ENCODE measurements around the gene CBS. TPM values are rescaled to one million over a fixed set of nuclear protein-coding genes. Genes with fewer than 3 reads are reported as not detected.

Gene CBS
- total and polyA plus RNA-seq, 7 donors: 7.5 to 16.0 (median 8.8) TPM

- H3K27me3 ChIP-seq: no peaks in the 10 kb centered on the region
- H3K4me3 ChIP-seq: no peak overlapping the region
- H3K27ac ChIP-seq: no peak overlapping the region
- no peaks in the 10 kb centered on the region for H3K4me1 ChIP-seq
- DNase-seq: no peak
- no peaks in the 10 kb centered on the region for H3K9me3 ChIP-seq
- intact Hi-C loops (cut with DNase I): no loop called here
- no peak for TF ChIP-seq POLR2AphosphoS5 (IDR thresholded peaks at IDR 0.05)
- no peak for TF ChIP-seq EP300 (IDR thresholded peaks at IDR 0.05)
- 90 to 93% methylated on average over 27 of the region's 27 CpGs for WGBS, 2 donors
- H3K36me3 ChIP-seq: peaks cover 0 to 83% (median 33%) of the 10 kb centered on the region in 4 donors
These were observed 47.5 kb downstream of the CBS start for GRCh38 chr21:43027846-43028731.

GRCh38 chr21:43025636-43026180 is 49.9 kb downstream of the CBS start:
- Histone ChIP-seq H3K27ac (no peak overlapping the region), H3K4me3 (no peak overlapping the region), H3K9me3 (no peaks in the 10 kb centered on the region), H3K27me3 (no peaks in the 10 kb centered on the region), H3K36me3 (peaks cover 0 to 84% (median 38%) of the 10 kb centered on the region in 4 donors), H3K4me1 (no peaks in the 10 kb centered on the region)
- no peak for TF ChIP-seq POLR2AphosphoS5 (IDR thresholded peaks at IDR 0.05)
- no peak for TF ChIP-seq POLR2A (IDR thresholded peaks at IDR 0.05)
- no peak for TF ChIP-seq EP300 (IDR thresholded peaks at IDR 0.05)
- TF ChIP-seq CTCF (IDR thresholded peaks at IDR 0.05): no peak
- no peak for DNase-seq
- 90 to 97% methylated on average over 6 of the region's 6 CpGs for WGBS, 2 donors
- intact Hi-C loops (cut with DNase I): no loop called here

GRCh38 chr21:43024439-43025136 is 51.0 kb downstream of the CBS start:
- no peaks in the 10 kb centered on the region for H3K4me1 ChIP-seq
- no peak for TF ChIP-seq POLR2AphosphoS5 (IDR thresholded peaks at IDR 0.05)
- TF ChIP-seq POLR2A (IDR thresholded peaks at IDR 0.05): no peak
- no peak for TF ChIP-seq CTCF (IDR thresholded peaks at IDR 0.05)
- no peak for TF ChIP-seq EP300 (IDR thresholded peaks at IDR 0.05)
- no peak overlapping the region for H3K4me3 ChIP-seq
- no peaks in the 10 kb centered on the region for H3K9me3 ChIP-seq
- H3K27ac ChIP-seq: no peak overlapping the region
- no peaks in the 10 kb centered on the region for H3K27me3 ChIP-seq
- intact Hi-C loops (cut with DNase I): no loop called here
- no peak for DNase-seq
- 92 to 94% methylated on average over 17 of the region's 17 CpGs for whole genome bisulfite sequencing, 2 donors
- H3K36me3 ChIP-seq: peaks cover 0 to 81% (median 34%) of the 10 kb centered on the region in 4 donors

- no peak overlapping the region for H3K27ac ChIP-seq
- 92 to 95% methylated on average over 8 of the region's 8 CpGs for WGBS, 2 donors
- no peaks in the 10 kb centered on the region for H3K4me1 ChIP-seq
- no peak overlapping the region for H3K4me3 ChIP-seq
- H3K36me3 ChIP-seq: peaks cover 0 to 73% (median 28%) of the 10 kb centered on the region in 4 donors
- no peaks in the 10 kb centered on the region for H3K27me3 ChIP-seq
- no peak for TF ChIP-seq EP300 (IDR thresholded peaks at IDR 0.05)
- no peak for TF ChIP-seq CTCF (IDR thresholded peaks at IDR 0.05)
- TF ChIP-seq POLR2A (IDR thresholded peaks at IDR 0.05): no peak
- TF ChIP-seq POLR2AphosphoS5 (IDR thresholded peaks at IDR 0.05): no peak
- intact Hi-C loops (cut with DNase I): no loop called here
- DNase-seq: no peak
- no peaks in the 10 kb centered on the region for H3K9me3 ChIP-seq
These were observed 52.5 kb downstream of the CBS start for GRCh38 chr21:43023175-43023574.

Measured in sigmoid colon (tissue), 7 donors.